CD1c-positive myeloid dendritic cell (primary cell): ENCODE data around the gene GRAMD2A.
A peak's percentile ranks its signal among the peaks of the same experiment; 100 is the strongest.

Experiments
- DNase-seq: peaks from one replicate; pipeline ENCODE4 v3.0.0-alpha.2; 2016; ENCODE audit errors: extremely low spot score

GRAMD2A gene

DNA sequence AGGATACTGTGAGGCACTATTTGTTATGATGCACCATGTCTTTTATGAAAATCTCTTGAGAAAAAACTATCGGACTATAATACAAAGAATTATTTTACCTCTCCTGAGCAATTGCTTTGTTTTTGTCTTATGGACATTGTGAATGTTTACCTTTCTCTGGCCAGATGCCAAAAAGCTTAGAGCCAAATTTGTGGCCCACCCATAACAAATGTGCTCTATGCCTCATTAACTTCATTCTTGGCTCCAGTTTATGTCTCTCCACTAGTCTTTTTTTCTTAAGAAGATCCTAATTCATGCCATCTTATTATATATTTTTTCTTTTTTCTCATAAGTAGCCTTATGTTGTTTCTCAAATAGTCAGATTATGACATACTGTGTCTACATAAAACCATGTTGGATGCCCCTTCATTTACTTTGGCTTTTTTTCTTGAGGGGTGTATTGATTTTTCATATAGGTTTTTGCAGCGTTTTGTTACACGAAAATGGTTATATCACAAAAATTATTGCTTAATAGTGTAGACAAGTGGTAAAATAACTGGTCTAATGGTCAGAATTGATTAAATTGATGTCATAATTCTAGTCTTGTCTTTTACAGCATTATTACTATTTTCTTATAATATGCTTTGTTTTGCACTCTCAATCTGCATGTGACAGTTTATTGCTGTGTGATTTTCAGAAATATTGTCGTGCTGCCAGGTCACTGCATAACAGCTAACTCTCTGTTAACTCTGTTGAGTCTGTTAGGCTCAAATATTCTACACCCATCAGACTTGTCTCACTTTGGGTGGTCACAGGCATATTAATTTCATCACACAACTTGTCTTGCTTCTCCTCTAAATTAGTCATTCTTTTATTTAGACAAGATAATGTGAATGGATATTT lies 61.2 kb downstream of the GRAMD2A start:
- DNase-seq = no peak

DNA sequence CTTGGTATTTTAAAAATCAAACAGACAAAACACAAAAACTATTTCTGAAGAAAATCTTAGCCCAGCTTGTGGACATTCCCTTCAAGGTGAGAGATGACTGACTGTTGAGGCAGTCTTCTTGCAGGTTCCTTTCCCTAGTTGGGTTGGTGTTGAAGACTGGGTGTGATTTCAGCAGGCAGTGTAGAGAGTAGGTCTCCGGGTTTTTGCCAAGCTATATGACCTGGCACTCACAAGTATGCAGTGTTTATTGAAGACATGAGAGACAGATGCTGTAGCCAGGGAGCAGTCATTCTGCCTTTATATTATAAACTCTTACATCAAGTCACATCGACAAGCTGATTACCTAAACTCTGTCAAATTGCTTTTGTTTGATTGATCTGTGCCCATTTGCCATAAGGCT lies 61.9 kb downstream of the GRAMD2A start:
- no peak for DNase-seq

DNA sequence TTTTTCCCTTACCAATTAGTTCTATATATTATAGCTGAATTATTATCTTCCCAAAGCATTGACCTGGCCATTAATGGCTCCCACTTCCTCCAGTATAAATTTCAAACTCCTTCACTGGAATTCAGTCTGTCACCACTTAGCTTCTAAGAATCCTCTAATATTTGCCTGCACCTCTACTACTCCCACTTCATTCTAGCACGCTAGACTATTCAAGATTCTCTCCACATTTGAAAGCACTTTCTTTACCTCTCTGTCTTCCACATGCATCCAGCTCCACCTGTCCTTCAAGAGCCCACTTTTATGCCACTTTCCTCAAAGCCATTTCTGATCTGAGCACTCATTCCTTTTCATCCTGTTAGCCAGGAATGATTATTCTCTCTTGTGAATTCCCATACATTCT lies 64.4 kb downstream of the GRAMD2A start:
- DNase-seq = no peak

DNA sequence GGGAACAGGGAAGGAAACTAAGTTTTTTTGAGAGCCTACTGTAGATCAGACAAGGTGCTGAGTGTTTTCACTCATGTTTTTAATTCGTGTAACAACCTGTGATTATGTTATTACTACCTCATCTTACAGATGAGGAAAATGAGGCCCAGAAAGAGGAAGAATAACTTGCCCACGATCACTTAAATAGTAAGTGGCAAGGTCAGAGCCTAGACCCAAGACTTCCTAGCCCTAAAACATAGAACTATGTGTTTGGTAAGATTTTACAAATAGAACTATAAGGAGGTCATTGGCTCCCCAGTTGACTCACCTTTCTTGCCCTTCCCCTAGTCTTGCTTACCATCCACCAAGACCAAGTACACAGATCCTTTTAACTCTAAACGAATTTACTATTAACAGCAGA lies 65.7 kb downstream of the GRAMD2A start:
- DNase-seq = no peak

DNA sequence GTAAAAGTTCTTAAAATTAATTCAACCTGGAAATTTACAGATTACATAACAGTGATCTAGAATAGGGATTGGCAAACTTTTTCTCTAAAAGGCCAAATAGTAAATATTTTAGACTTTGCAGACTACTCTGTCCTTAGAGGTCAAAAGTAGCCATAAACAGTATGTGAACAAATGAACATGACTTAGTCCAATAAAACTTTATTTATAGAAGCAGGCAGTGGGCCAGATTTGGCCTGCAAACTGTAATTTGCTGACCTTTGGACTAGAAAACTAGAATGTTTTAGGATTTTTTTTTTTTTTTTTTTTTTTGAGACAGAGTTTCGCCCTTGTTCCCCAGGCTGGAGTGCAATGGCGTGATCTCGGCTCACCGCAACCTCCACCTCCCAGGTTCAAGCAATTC lies 67.3 kb downstream of the GRAMD2A start:
- no peak for DNase-seq

DNA sequence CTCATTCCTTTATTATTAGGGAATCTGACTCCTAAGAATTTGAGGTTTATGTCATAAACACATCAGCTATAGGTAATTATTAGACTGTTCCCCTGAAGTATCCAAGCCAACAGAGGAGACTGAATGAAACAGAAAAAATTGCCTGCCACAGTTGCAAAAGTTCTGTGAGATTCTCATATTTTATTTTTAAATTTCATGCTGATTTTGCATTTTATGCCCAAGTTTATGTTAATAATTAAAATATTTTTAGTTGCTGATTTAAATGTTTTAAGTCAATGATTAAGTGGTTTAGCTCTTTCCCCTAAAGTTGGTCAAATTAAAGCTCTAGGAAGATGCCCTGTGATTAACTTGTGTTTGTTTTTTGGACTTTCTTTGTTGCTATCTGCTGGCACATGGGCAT lies 69.2 kb downstream of the GRAMD2A start:
- DNase-seq = no peak

DNA sequence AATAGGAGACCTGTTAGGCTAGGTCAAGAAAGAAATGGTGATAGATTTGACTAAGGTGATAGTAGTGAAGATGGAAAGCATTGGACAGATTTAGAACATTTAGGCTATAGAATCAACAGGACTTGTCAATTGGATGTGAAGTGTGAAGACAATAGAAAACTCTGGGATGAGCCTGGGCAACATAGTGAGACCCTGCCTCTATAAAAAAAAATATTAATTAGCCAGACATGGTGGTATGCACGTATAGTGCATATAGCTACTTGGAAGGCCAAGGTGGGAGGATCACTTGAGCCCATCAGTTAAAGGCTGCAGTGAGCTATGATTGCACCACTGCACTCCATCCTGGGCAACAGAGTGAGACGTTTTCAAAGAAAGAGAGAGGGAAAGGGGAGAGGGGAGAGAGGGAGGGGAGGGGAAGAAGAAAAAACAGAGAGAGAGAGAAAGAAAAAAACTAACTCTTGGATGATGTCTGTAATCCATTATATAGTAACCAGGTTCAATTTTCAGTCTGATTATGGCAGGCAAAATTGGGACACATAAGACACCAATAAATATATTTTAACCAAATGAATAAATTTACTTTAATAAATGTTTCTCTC lies 69.8 kb downstream of the GRAMD2A start:
- no peak for DNase-seq

DNA sequence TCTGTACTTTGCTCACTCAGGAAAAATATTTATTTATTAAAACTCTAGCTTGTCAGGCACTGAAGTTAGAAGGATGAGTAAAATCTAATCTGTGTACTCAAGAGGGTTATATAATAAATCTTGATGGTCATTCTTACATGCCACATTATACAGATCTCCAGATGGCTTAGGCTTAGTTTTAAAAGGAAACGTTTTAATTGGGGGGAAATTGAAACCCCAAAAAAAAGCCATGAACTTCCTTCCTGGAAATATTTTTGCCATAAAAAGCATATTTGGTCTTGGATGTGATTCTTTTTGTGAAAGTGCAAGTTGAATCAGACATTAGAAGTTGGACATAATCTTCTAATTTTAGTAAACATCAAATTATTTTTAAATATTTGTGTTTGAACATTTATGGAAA lies 73.4 kb downstream of the GRAMD2A start:
- no peak for DNase-seq

DNA sequence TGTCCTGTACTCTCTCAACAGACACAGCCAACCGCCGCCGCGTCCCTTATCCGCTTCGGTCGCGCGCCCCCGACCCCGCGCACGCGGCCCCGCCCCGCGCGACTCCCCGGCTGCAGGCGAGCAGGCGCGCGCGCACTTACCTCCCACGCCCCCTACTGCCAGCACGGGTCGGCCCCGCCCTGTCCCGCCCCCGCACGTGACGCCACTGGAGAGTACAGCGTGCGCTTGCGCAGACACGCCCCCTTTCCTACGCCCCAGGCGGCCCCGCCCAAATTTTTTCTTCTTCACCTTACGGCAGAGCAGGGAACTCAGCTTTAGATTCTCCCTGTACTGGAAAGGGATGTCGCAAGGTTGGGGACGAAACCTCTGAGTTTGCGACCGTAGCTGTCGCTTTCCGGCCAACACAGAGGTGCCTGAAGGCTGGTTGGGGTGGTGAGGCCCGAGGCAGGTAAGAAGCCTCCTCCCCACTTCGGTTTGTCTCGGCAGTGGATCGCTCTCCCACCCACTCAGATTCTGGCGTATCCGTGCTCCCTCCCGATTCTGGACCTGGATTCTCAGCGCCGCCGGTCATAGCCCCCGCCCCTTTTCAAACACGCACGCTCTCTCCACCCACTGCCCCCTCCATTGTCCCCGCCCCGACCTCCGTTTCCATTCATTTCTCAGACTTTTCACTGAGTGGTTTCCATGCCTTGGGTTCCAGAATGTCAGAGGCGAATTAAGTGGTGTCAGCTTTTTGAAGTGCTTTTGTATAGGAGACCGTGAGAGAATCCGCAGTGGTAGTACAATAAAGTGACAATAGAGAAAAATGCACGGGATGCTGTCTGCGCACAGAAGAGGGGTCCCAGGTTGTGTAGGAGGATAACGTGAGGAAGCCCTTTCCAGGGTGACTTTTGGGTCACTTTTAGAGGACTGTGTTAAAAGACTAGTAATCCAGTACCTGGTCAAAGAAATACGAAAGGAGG lies 79.3 kb downstream of the GRAMD2A start, which contains the start of the genes MYO9A and SENP8:
Gene MYO9A, minus strand, starts transcription at position 134 of the 962 bp plus-strand sequence. CDS start 71,587 bp downstream, outside the sequence.
Gene SENP8, plus strand, starts transcription at position 387 of the 962 bp plus-strand sequence. CDS start 21,221 bp downstream, outside the sequence.
- DNase-seq = peak; percentile 100

DNA sequence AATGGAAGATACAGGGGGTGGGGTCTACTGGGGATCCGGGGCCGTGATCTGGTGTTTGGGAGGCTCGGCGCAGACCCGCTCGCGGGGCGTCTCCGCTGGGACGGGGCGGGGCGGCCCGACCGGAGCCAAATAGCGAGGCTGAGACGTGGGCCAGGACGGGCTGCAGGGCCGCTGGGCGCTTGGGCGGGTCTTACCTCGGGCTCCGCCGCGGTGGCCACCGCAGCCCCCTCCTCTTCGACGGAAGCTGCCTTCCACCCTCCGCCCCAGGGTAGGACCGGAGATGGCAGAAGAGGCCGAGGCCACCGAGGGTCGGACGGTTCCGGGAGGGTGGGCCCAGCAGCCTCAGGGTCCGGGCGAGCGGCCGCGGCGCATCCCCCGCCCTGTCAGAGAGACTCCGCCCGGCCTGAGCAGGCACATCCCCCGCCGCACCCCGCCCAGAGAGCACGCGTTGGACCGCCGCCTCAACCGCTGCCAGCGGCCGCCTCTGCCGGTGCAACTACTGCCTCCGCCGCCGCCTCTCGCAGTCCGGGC lies 80.0 kb downstream of the GRAMD2A start:
- DNase-seq = peak; percentile 76

DNA sequence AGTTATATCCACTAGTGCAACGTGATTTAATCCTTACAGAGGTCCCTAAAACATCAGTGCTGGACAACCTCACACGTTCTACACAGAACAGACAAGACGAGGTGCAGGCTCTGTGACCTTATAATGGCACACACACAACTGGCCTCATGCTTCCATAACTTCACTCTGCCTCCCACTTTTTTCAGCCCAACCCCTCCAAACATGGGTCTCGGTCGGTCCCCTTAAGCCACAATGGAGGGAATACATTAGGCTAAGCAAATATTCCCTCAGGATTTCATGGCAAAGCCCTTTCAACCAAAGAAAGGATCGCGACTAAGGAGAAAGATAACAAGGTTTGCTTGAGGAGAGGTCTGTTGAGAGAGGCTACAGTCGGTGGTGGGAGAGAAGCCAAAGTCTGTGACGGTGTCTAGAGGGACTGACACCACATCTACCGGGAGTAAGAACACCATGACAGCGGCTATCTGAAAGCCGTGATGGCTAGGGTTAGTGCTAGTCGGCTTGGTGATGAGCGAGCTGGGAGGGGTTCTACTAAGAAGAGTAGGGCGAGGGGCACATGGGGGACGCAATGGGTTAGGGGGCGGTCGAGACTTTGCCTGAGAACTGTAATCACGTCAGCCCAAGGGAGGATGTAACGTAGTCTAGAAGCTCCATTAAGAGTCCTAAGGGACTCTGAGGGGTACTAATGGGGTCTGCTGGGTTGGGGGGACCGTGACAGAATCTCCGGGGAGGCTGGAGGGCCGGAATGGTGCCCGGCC lies 80.7 kb downstream of the GRAMD2A start:
- peak; percentile 19 for DNase-seq

DNA sequence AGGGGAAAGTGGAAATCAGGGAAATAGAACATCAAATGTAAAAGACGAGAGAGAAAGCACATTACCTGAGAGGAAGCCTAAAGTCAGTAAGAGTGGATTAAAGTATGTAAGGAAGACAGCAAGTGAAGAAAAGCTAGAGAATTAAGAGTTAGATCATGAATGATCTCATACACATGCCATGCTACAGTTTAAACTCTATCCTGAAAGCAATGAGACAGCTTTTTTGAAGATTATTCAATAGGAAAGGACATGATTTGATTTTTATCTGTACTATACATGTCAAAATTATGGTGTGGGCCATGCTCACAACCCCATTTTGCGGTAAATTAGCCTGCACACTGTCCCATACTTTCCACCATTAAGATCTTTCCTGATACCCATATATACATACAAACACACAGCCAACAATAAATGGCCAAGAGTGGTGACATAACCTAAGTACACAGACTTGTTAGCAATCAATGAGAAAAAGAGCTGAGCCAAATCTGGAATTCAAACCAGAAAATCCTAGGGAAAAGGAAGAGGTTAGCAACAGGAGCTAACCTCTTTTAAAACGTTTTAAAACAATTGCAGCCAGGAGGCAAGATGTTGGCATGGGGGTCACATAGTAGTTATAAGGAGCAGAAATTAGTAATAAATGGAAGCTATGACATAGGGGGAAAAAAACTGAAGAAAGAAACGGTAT lies 84.1 kb downstream of the GRAMD2A start:
- no peak for DNase-seq

DNA sequence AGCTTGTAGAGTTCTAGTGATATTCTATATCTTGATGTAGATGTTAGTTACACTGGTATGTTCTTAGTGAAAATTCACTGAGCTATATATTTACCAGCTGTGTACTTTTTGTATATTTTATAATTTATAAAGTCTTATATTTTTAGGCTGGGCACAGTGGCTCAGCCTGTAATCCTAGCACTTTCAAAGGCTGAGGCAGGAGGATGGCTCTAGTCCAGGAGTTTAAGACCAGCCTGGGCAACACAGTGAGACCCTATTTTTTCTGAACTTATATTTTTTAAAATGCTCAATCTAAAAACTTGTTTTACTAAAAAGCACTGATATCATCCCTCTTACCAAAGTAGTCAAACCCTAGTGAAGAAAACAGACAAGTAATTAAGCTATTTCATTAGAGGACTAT lies 84.8 kb downstream of the GRAMD2A start:
- DNase-seq = no peak

DNA sequence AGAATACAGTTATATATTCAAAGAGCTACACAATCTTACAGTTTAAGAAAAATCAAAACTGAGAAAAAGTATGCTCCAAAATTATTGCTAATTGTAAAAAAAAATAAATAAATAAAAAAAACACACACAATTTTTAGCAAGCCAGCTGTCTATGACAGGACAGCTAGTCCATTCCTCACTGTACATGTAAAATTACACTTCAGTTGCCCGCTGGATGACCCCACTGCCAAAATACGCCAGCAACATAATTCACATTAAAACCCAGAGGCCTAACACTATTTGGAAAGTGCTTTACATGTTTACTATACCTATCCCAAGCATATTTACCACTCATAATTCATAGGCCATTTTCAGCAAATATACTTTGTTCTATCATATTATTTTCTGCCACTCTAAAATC lies 85.5 kb downstream of the GRAMD2A start:
- no peak for DNase-seq

DNA sequence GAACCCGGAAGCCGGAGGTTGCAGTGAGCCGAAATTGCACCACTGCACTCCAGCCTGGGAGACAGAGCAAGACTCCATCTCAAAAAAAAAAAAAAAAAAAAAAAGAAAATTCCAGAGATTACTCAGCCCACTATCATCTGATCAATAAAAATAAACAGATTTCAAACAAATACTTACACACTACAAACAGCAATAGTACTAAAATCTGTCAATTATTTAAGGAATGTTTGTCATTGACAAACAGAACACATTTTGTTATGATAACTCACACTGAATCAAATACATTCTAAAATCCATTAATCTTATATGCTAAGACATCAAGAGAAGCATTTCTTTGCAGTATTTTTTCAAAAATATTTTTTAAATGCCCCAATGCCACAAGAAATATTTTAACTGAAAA lies 87.2 kb downstream of the GRAMD2A start:
- no peak for DNase-seq
